ENCODE data around the gene CAMK4. TPM values are rescaled to one million over a fixed set of nuclear protein-coding genes. Genes with fewer than 3 reads are reported as not detected.

Gene CAMK4
- total RNA-seq, 2 experiments from 2014 or later, result 40.6 to 44.4 TPM

DNA sequence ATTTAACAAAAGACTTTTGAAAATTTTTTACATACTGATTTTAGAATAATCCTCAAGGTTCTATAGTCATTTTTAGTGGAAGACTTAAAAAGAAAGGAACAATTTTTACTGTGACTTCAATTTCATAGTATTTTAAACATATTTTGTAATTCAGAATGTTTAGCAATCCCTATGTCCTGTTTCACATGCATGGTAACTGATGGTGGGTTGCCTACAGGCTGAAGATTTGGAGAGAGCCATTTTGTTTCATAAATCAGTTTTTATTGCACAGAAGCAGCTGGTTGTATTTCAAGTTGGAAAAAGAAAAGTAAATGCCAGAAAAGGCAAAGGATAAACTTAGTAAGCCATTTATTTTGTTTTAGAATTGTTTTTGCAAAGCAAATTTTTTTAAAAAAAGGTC, 264.2 kb downstream of the CAMK4 start:
- H3K27me3 Mint-ChIP-seq (ENCODE audit: low read depth), result no peaks in the 10 kb centered on the region
- intact Hi-C loops (cut with micrococcal nuclease), result loop anchor here (5.0 kb wide), 1 partner anchor 201 kb away; no protein-coding TSS in a partner anchor
- H3K27ac Mint-ChIP-seq, result no peak overlapping the region
- H3K36me3 Mint-ChIP-seq (ENCODE audit: low read depth), result peaks cover 14% of the 10 kb centered on the region
- CTCF ChIA-PET, result no interaction called here
- H3K4me1 Mint-ChIP-seq (ENCODE audit: low read depth), result peaks cover 13% of the 10 kb centered on the region
- no peak for DNase-seq
- H3K9me3 Mint-ChIP-seq, result no peaks in the 10 kb centered on the region
- no peak overlapping the region for H3K4me3 Mint-ChIP-seq

DNA sequence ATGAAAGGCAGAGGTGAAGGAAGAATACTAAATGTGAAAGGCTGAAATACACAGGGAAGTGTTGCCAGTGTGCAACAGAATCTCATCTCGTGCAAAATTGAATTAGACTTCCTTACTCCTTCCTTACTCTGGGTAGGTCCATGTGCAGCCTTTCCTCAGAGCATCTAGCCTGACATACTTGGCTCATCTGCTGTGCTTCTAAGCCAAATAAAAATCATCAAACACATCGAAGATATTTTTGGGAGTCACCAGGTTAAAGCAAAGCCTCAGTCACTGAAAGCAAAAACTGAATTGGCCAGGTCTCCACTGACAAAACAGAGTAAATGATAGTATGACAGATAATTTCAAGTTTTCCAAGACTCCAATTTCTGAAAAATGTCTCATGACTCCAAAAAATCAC, 268.8 kb downstream of the CAMK4 start:
- H3K9me3 Mint-ChIP-seq, result no peaks in the 10 kb centered on the region
- peaks cover 13% of the 10 kb centered on the region for H3K4me1 Mint-ChIP-seq (ENCODE audit: low read depth)
- DNase-seq, result no peak
- CTCF ChIA-PET, result interaction anchor here (1.4 kb wide), 1 partner anchor 15 kb away, joined by 4 read pairs; no protein-coding TSS in a partner anchor
- H3K4me3 Mint-ChIP-seq, result no peak overlapping the region
- intact Hi-C loops (cut with micrococcal nuclease), result no loop called here
- no peaks in the 10 kb centered on the region for H3K27me3 Mint-ChIP-seq (ENCODE audit: low read depth)
- H3K36me3 Mint-ChIP-seq (ENCODE audit: low read depth), result peaks cover 7% of the 10 kb centered on the region
- H3K27ac Mint-ChIP-seq, result peak overlapping the region; percentile 68

DNA sequence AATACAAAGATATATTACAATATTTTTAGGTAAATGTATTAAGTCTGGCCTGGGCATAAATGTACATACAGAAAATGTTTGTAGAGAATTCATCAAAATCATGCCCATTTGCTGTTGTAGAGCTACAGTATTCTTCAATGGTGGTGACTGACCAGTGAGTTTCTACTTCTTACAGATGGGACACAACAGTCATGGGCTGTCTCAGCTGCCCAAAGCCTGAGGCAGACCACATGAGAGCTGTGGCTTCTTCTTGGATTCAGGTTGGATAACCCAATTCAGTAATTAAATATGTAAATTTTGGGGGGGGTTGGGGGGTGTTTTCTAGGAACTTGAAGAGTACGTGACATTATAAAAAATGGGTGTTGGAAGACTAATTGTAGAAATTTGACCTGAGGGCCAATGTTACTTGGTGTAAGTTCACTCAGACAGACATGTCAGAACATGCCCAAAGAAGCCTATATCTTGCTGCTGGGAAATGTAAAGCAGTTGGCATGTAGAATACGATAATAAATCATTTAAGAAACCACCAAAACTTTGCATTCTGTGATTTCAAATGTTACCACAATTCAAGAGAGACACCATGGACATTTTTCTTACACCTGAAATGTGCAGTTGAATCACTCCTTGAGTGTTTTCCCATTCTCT, 270.3 kb downstream of the CAMK4 start:
- intact Hi-C loops (cut with micrococcal nuclease), result no loop called here
- H3K27ac Mint-ChIP-seq, result peak overlapping the region; percentile 84
- DNase-seq, result no peak
- no peaks in the 10 kb centered on the region for H3K9me3 Mint-ChIP-seq
- H3K36me3 Mint-ChIP-seq (ENCODE audit: low read depth), result peaks cover 14% of the 10 kb centered on the region
- CTCF ChIA-PET, result no interaction called here
- no peaks in the 10 kb centered on the region for H3K27me3 Mint-ChIP-seq (ENCODE audit: low read depth)
- peaks cover 22% of the 10 kb centered on the region for H3K4me1 Mint-ChIP-seq (ENCODE audit: low read depth)
- no peak overlapping the region for H3K4me3 Mint-ChIP-seq

- H3K36me3 Mint-ChIP-seq (ENCODE audit: low read depth), result peaks cover 18% of the 10 kb centered on the region
- CTCF ChIA-PET, result no interaction called here
- intact Hi-C loops (cut with micrococcal nuclease), result no loop called here
- DNase-seq, result no peak
- H3K4me3 Mint-ChIP-seq, result no peak overlapping the region
- H3K27ac Mint-ChIP-seq, result peak overlapping the region; percentile 84
- H3K9me3 Mint-ChIP-seq, result no peaks in the 10 kb centered on the region
- H3K27me3 Mint-ChIP-seq (ENCODE audit: low read depth), result no peaks in the 10 kb centered on the region
- peaks cover 22% of the 10 kb centered on the region for H3K4me1 Mint-ChIP-seq (ENCODE audit: low read depth)
Measured at GRCh38 chr5:111495159-111495558, 271.0 kb downstream of the CAMK4 start.

DNA sequence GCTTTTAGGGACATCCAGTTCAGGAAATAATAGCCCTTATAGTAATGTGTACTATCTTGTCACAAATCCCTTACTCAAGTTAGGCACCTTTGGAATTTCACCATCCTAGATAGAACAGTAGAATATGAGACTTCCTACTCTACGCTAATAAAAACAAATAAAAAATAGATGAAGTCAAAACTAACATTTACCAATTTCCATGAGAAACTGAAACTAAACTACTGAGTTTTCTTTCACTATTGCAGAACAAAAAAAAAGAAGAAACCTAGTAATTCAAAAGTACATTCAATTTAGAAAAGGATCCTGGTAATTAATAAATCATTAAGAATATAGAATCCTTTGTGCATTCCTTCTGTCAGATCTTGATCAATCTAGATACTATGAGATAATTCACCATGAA, 274.2 kb downstream of the CAMK4 start:
- Mint-ChIP-seq H3K27ac (peak overlapping the region; percentile 36), H3K27me3 (ENCODE audit: low read depth) (no peaks in the 10 kb centered on the region), H3K9me3 (no peaks in the 10 kb centered on the region), H3K4me1 (ENCODE audit: low read depth) (peaks cover 18% of the 10 kb centered on the region), H3K4me3 (no peak overlapping the region), H3K36me3 (ENCODE audit: low read depth) (peaks cover 24% of the 10 kb centered on the region)
- intact Hi-C loops (cut with micrococcal nuclease), result loop anchor here (1.0 kb wide), 1 partner anchor 9 kb away; no protein-coding TSS in a partner anchor
- CTCF ChIA-PET, result no interaction called here
- DNase-seq, result no peak

GRCh38 chr5:111502956-111503355, 278.8 kb downstream of the CAMK4 start:
- intact Hi-C loops (cut with micrococcal nuclease), result no loop called here
- CTCF ChIA-PET, result interaction anchor here (0.6 to 0.7 kb wide), 2 partner anchors 24 to 101 kb away, joined by 3 read pairs; no protein-coding TSS in a partner anchor
- H3K4me1 Mint-ChIP-seq (ENCODE audit: low read depth), result peaks cover 15% of the 10 kb centered on the region

DNA sequence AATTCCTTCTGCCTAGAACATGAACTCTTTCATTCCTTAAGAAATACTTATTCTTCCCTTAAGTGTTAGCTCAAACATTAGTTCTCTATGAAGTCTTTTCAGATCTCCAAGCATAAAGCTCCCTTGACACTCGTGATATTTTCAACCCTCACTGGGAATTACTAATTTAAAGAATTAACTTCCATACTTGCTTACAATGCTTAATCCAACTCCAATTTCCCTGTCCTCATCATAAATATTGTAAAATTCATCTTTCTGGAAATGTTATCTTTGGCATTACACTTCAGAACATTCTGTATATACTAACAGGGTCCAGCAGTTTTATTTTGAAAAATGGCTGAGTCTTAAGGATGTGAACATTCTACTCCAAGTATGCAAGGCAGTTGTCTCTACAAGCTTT, 280.9 kb downstream of the CAMK4 start:
- Mint-ChIP-seq H3K4me3 (no peak overlapping the region), H3K4me1 (ENCODE audit: low read depth) (peaks cover 22% of the 10 kb centered on the region), H3K27ac (no peak overlapping the region), H3K9me3 (no peaks in the 10 kb centered on the region), H3K36me3 (ENCODE audit: low read depth) (peaks cover 12% of the 10 kb centered on the region), H3K27me3 (ENCODE audit: low read depth) (no peaks in the 10 kb centered on the region)
- intact Hi-C loops (cut with micrococcal nuclease), result no loop called here
- DNase-seq, result no peak
- CTCF ChIA-PET, result no interaction called here

More at GRCh38 chr5:111502956-111503355, 278.8 kb downstream of the CAMK4 start:
- Mint-ChIP-seq H3K27ac (no peak overlapping the region), H3K4me3 (no peak overlapping the region), H3K9me3 (no peaks in the 10 kb centered on the region), H3K27me3 (ENCODE audit: low read depth) (no peaks in the 10 kb centered on the region), H3K36me3 (ENCODE audit: low read depth) (peaks cover 23% of the 10 kb centered on the region)
- no peak for DNase-seq

DNA sequence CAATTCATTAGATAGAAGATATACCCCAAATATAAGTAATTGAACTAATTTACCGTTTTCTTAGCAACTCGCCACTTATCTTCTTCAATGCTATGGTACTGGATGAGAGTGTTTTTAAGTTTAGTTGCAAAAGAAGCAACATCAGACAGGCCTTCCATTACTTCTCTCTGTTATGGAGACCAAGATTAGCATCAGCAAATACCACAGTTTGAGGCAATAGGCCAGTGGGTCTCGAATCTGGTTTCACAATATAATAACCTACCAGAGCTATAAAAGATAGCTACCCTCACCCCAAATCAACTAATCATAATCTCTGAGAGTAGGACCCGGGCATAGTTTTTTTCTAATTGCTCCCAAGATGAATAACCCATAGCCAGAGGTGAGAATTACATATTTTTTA, 283.1 kb downstream of the CAMK4 start:
- H3K36me3 Mint-ChIP-seq (ENCODE audit: low read depth), result peaks cover 6% of the 10 kb centered on the region
- CTCF ChIA-PET, result interaction anchor here (0.9 to 1.6 kb wide), 2 partner anchors 15 to 24 kb away, joined by 4 to 7 read pairs; no protein-coding TSS in a partner anchor
- DNase-seq, result no peak
- H3K9me3 Mint-ChIP-seq, result no peaks in the 10 kb centered on the region
- H3K4me3 Mint-ChIP-seq, result no peak overlapping the region
- H3K4me1 Mint-ChIP-seq (ENCODE audit: low read depth), result peaks cover 34% of the 10 kb centered on the region
- no peaks in the 10 kb centered on the region for H3K27me3 Mint-ChIP-seq (ENCODE audit: low read depth)
- no peak overlapping the region for H3K27ac Mint-ChIP-seq
- intact Hi-C loops (cut with micrococcal nuclease), result loop anchor here (1.0 kb wide), 1 partner anchor 9 kb away; no protein-coding TSS in a partner anchor

DNA sequence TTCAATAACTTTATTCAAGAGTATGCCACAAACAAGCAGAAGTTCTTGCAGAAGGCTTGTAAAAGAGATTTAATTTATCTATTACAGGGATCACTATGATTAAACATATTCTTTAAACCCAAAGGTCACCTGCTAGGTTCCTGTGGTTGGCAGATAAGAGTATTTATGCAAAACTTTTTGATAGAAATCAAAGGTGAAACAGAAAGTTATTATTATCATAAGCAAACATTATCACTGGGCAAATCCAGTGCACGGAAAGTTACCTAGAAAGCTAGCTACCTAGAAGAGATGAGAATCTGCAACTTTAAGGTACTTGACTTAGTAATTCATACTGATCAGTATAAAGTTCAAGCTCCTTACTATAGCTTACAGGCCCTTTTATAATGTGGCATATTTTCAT, 284.9 kb downstream of the CAMK4 start:
- Mint-ChIP-seq H3K4me3 (no peak overlapping the region), H3K27me3 (ENCODE audit: low read depth) (no peaks in the 10 kb centered on the region), H3K9me3 (no peaks in the 10 kb centered on the region), H3K4me1 (ENCODE audit: low read depth) (peaks cover 39% of the 10 kb centered on the region), H3K36me3 (ENCODE audit: low read depth) (peaks cover 6% of the 10 kb centered on the region), H3K27ac (no peak overlapping the region)
- intact Hi-C loops (cut with micrococcal nuclease), result no loop called here
- CTCF ChIA-PET, result interaction anchor here (3.5 kb wide), 1 partner anchor 22 kb away, joined by 16 read pairs; no protein-coding TSS in a partner anchor
- no peak for DNase-seq

DNA sequence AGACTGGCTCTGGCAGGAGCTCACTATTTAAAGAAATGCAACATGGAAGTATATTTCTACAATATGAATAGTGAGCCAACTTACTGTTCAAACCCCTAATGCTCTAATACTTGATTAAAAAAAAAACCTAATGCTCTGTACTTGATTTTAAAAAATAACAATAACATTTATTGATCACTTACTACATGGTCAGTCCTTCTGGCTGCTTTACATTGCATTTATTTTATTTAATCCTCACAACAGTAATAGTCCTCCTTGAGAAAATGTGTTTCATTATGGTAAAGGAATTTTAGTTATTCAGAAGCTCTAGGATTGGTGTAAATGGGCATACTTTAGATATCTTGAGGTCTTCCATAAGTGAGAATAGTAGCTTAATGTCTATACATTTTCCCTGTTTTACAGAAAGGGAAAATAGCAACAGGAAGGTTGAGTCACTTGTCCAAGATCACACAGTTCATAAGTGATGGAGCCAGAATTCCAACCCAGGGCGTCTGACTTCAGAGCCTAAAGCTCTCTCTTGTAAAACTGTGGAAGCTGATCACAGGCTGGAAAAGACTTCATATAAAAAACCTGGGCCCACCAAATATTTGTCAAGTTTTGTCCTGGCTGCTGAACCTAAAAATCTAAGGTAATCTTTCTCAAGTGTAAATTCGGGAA, 287.1 kb downstream of the CAMK4 start:
- peak overlapping the region; percentile 94 for H3K27ac Mint-ChIP-seq
- peaks cover 39% of the 10 kb centered on the region for H3K4me1 Mint-ChIP-seq (ENCODE audit: low read depth)
- no peak for DNase-seq
- H3K4me3 Mint-ChIP-seq, result peak overlapping the region; percentile 93
- H3K9me3 Mint-ChIP-seq, result no peaks in the 10 kb centered on the region
- CTCF ChIA-PET, result interaction anchor here (0.7 to 3.5 kb wide), 3 partner anchors 12 to 242 kb away, joined by 3 to 16 read pairs (median 7); no protein-coding TSS in a partner anchor
- intact Hi-C loops (cut with micrococcal nuclease), result loop anchor here (10.0 kb wide), 1 partner anchor 757 kb away; no protein-coding TSS in a partner anchor
- H3K27me3 Mint-ChIP-seq (ENCODE audit: low read depth), result no peaks in the 10 kb centered on the region
- no peaks in the 10 kb centered on the region for H3K36me3 Mint-ChIP-seq (ENCODE audit: low read depth)

GRCh38 chr5:111511831-111512374, 287.7 kb downstream of the CAMK4 start:
- H3K9me3 Mint-ChIP-seq, result no peaks in the 10 kb centered on the region
- peak overlapping the region; percentile 93 for H3K4me3 Mint-ChIP-seq
- DNase-seq, result peak; percentile 32
- H3K27ac Mint-ChIP-seq, result peak overlapping the region; percentile 94
- peaks cover 39% of the 10 kb centered on the region for H3K4me1 Mint-ChIP-seq (ENCODE audit: low read depth)
- CTCF ChIA-PET, result interaction anchor here (0.7 to 4.0 kb wide), 6 partner anchors 12 to 649 kb away, joined by 3 to 24 read pairs (median 5); no protein-coding TSS in a partner anchor
- H3K27me3 Mint-ChIP-seq (ENCODE audit: low read depth), result no peaks in the 10 kb centered on the region
- intact Hi-C loops (cut with micrococcal nuclease), result loop anchor here (1.0 to 10.0 kb wide), 8 partner anchors 18 to 757 kb away; partner anchors contain the start of genes NREP and WDR36
- no peaks in the 10 kb centered on the region for H3K36me3 Mint-ChIP-seq (ENCODE audit: low read depth)

All from activated naive CD4-positive, alpha-beta T cell treated with anti-CD3 and anti-CD28 coated beads for 36 hours (primary cell).